CD4-positive, alpha-beta T cell treated with Interferon alpha-2 for 1 hour (primary cell): Measurements from ENCODE around the gene NDN.
"Not testable (repeated sequence)": the region's sequence is repeated elsewhere in the genome, so short reads cannot be mapped to it uniquely, and the experiment has no call there.

Experiments
- DNase-seq, 2 donors: peaks; one replicate each; pipeline ENCODE4 v3.0.0-alpha.2; 2020 to 2022

The NDN gene

GRCh38 chr15:23687143-23687470 lies at the start of gene NDN:
TSS of gene NDN (minus strand) at chr15:23687305. CDS start at chr15:23687217, 88 bp downstream.
- no peak for DNase-seq

GRCh38 chr15:23736033-23736673 lies 49.0 kb upstream of the NDN start:
- no peak for DNase-seq

GRCh38 chr15:23734862-23735261 lies 47.8 kb upstream of the NDN start:
- DNase-seq = no peak

GRCh38 chr15:23713874-23714656 lies 27.0 kb upstream of the NDN start:
- not testable (repeated sequence) for DNase-seq

GRCh38 chr15:23708332-23708731 lies 21.2 kb upstream of the NDN start:
- DNase-seq = no peak

GRCh38 chr15:23695282-23695681 lies 8.2 kb upstream of the NDN start:
- no peak for DNase-seq

- DNase-seq = no peak
These were observed 7.5 kb upstream of the NDN start for GRCh38 chr15:23694592-23694991.

- no peak for DNase-seq
These were observed 3.3 kb upstream of the NDN start for GRCh38 chr15:23690450-23690852.

GRCh38 chr15:23690015-23690414 lies 2.9 kb upstream of the NDN start:
- DNase-seq = no peak

GRCh38 chr15:23686466-23687142 lies 501 bp downstream of the NDN start:
- no peak for DNase-seq

- no peak for DNase-seq
These were observed 15.6 kb downstream of the NDN start for GRCh38 chr15:23671481-23671880.

GRCh38 chr15:23670970-23671369 lies 16.1 kb downstream of the NDN start:
- no peak for DNase-seq

GRCh38 chr15:23663232-23663631 lies 23.9 kb downstream of the NDN start:
- no peak for DNase-seq

- peak in 1 of 2 donors; percentile 1 for DNase-seq
These were observed 38.1 kb downstream of the NDN start for GRCh38 chr15:23648920-23649515.

- DNase-seq = no peak
These were observed 39.4 kb downstream of the NDN start, which contains the start of gene MAGEL2 for GRCh38 chr15:23647421-23648370. TSS of gene MAGEL2 (minus strand) at chr15:23647867. CDS start at chr15:23647742, 125 bp downstream.

- DNase-seq = no peak
These were observed 40.2 kb downstream of the NDN start for GRCh38 chr15:23647001-23647295.

GRCh38 chr15:23646165-23647000 lies 40.7 kb downstream of the NDN start:
- no peak for DNase-seq

- no peak for DNase-seq
These were observed 41.5 kb downstream of the NDN start for GRCh38 chr15:23645371-23646164.

- no peak for DNase-seq
These were observed 42.3 kb downstream of the NDN start for GRCh38 chr15:23644829-23645228.

GRCh38 chr15:23642413-23643044 lies 44.6 kb downstream of the NDN start:
- DNase-seq = peak in 1 of 2 donors; percentile 22
